ENCODE measurements around the gene LCNL1.

Gene LCNL1

GRCh38 chr9:136960212-136960937 lies 22.4 kb upstream of the LCNL1 start:
- no peak for DNase-seq

- DNase-seq, result no peak
These were observed 21.9 kb upstream of the LCNL1 start for GRCh38 chr9:136960938-136961275.

DNA sequence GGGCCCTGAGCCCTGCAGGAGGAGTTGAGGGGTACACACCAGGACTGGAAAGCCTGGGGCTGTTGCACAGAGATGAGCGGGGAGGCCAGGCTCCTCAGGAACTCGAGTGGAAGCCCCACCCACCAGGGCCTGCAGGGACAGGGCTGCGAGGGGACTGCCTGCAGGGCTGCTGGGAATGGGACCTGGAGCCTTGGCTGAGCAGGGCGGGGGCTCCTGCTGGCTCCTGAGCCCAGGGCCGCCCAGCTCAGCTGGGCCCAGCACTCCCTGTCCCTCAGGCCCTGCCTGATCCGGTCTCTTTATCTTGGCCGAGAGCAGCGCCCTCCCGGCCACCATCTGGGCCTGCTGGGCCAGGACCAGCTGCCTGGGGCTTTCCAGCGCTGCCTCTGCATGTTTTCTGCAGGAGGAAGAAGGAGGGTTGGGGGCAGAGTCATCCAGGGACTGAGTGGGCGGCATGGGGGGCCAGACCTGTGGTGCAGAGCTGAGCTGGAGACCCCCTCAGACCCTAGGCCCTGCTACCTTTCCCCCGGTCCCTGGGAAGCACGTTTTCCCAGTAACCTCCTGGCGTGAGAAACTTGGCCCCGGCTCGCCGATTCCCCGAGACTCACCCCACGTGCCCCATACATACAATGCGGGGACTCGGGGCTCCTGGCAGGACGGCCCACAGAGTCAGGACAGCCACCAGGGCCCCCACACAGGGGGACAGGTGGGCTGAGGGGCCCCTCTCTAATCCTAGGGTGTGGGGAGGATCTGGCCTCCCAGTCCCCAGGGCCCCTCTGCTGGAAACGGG lies 21.3 kb upstream of the LCNL1 start:
- DNase-seq, result no peak

DNA sequence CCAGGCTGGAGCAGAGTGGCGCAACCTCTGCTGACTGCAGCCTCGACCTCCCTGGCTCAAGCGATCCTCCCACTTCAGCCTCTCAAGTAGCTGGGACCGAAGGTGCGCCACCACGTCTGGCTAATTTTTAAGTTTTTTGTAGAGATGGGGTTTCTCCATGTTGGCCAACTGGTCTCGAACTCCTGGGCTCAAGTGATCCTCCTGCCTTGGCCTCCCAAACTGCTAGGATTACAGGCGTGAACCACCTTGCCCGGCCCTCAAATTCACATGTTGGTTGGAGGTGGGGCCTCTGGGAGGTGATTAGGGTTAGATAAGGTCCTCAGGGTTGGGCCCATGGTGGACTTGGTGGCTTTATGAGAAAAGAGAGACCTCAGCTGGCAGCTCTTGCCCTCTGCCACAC lies 20.6 kb upstream of the LCNL1 start:
- DNase-seq, result no peak

DNA sequence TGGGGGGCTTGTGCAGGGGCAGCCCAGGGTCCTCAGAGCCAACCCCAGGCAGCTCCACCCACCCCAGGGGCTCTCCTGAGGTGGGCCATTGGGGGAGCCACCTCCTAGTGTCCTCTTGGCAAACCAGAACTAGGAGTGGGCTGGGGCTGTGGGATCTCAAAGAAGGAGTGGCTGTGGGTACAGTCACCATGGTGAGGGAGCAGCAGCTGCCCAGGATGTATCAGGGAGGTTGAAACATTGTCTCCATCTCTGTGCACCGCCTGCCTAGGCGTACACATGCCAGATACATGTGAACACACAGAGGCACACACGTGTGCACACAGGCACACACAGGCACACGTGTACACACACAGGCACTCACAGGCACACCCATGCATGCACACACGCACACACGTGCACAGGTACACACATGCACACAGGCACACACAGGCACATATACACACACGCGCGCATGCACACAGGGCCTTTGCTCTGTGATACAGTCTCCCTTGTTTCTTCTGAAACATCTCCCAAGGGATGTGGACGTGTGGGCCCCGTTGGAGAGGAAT lies 20.0 kb upstream of the LCNL1 start:
- no peak for DNase-seq

GRCh38 chr9:136963341-136963740 lies 19.5 kb upstream of the LCNL1 start:
- DNase-seq, result no peak

GRCh38 chr9:136963751-136964150 lies 19.0 kb upstream of the LCNL1 start:
- no peak for DNase-seq

DNA sequence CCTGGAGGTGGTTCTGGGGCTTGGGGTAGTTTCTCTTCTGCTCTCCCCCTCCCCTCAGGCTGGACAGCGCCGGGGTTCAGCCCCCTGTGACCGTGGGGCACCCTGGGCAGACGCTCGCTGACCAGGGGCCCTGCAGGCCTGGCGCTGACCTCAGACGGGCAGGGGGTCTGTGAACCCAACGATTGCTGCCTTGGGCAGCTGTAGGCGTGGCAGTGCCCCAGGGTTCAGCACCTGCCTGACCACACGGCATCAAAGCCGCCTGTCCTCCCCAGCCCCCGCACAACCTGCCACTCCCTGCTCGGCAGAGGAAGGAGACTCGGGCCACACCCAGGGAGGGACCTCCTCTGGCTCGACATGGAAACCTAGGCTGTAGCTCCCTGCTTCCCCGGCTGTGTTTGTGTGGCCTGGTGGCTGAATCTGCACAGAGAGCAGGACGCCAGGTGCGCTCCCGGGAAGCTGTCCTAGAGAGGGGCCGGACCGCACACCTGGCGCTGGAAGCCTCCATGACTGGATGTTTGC lies 18.6 kb upstream of the LCNL1 start:
- no peak for DNase-seq

- no peak for DNase-seq
These were observed 17.9 kb upstream of the LCNL1 start for GRCh38 chr9:136964833-136965422.

DNA sequence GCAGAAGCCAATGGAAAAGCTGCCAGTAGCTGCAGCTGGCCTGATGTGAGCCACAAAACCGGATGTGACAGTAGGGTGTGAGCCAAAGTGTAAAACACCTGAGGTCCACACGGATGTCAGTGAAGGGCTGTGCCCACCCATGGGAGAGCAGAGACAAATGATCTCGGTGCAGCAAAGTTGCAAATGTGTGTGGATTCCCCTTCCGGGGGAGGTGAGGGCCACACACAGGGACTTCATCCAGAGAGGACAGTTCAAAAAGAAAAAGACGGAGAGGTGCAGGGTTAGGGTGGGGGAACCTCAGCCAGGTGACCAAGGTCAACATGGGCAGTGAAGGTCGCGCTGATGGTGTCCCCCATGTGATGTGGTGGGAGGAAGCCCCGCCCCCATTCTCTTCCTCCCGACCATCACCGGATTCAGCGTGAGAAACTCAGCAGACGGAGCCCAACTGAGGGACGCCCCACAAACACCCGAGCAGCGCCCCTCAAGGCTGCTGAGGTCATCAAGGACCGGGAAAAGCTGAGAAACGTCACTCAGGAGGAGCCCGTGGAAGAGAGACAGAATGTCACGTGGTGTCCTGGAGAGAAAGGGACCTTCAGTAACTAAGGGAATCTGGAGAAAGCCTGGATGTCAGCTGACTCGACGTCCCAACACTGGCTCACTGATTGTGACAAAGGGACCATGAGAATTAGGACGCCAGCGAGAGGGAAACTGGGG lies 16.9 kb upstream of the LCNL1 start:
- no peak for DNase-seq

GRCh38 chr9:136968333-136969127 lies 14.3 kb upstream of the LCNL1 start:
- no peak for DNase-seq

DNA sequence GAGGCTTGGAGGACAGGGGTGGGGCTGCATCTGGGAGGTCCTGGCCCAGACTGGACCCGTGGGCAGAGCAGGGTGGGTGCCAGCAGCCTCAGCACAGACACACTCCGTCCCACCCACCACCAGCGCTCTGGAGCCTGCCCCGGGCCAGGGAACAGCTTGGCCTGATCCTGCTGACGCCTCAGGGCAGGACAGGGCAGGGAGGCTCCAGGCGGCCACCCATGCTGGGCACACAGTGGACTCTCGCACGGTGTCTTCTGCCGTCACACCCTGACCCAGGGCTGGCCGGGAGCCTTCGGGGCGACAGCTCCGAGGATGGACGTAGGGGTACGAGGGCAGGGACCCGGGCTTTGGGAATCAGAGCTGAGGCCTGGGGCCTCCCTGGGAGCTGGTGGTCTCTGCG lies 13.6 kb upstream of the LCNL1 start:
- no peak for DNase-seq

- no peak for DNase-seq
These were observed 13.0 kb upstream of the LCNL1 start for GRCh38 chr9:136969774-136970173.

DNA sequence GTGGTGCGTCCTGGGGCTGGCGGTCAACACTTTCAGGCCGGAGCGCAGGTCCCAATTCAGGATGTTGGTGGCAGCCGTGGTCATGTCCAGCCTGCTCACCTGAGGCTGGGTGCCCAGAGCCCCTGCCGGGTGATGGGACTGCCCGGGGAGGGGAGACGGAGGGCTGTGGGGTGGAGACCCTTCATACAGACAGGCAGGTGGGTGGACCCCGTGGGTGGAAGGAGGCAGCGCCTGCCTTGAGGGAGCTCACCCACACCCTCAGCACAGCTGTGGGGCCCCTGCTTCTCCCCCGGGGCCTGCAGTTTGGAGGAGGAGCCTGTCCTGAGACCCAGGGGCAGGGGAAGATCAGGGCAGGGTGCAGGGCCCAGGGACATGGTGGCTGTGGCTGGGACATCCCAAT lies 12.4 kb upstream of the LCNL1 start:
- no peak for DNase-seq

DNA sequence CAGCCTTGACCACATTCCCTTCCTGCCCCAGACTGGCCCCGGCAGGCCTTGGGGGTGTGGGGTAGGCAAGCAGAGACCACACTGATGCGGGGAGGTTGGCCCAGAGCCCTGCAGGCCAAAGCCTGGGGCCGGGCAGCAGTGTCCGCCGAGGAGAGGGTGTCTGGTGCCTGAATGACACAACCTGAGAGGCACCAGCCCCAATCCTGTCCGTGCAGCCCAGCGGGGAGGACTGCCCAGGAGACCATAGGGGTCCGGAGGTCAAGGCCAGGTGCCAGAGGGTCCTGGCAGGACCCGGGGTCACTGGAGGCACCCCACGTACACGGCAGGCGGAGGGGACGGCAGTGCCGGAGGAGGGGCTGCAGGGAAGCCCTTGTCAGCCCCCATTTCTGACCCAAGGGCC lies 11.0 kb upstream of the LCNL1 start:
- no peak for DNase-seq

DNA sequence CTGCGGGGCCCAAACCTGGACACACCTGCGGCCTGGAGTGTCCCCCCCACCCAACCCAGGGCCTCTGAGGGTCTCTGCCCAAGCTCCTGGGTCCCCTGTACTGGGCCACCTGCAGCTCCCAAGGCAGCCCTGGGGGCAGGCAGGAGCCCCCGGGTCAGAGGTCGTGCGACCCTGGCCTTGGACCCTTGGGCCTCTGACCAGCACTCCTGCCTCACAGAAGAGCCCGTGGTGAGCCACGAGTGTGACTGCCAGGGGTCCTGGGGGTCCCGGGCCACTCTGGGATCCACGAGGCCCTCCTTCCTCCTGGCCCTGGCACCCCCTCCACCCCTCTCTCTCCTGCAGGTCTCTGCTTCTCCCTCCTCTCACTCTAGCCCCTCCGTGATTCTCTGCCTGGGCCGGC lies 10.5 kb upstream of the LCNL1 start:
- no peak for DNase-seq

GRCh38 chr9:136972743-136973142 lies 10.1 kb upstream of the LCNL1 start:
- DNase-seq, result no peak

DNA sequence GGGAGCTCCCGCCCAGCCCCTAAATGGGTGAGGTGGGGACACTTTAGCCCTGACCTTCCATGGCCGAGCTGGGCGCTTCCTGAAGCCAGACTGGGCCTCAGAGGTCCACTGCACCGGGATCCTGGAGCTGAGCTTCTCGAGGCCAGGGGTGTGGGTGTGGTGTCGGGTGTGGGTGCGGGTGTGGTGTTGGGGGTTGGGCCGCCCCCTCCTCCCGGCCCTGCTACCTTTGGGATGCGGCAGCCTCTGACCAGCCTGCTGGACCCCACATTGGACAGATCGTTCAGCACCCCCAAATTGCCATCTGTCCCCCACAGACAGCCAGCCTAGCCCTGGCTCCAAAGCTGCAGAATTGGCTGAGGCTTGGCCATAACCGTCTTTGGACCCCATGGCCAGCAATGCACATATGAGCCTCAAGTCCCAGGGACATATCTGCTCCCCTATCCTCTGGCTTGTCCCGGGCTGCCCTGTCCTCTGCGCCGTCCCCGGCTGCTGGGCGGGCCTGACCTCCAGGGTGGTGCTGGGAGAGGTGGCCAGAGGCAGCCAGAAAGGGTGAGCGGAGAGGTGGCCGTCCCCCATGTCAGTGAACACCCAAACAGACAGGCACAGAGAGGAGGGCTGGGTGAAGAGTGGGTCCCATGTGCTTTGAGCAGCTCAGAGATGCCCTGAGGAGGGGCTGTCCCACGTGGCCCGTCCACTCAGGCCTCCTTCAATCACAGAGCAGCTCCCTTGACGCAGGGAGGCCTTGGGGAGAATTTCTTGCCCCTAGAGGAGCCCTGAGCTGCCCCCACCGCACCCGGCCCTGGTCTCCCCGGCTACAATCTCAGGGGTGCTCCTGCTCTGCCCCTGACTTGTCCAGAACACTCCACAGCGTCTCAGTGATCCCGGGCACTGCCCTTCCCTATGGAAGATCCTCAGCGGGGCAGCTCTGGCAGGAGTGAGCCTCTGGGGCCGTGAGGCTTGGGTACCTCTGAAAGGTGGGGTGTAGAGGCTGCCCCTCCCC lies 8.9 kb upstream of the LCNL1 start:
- DNase-seq, result no peak

DNA sequence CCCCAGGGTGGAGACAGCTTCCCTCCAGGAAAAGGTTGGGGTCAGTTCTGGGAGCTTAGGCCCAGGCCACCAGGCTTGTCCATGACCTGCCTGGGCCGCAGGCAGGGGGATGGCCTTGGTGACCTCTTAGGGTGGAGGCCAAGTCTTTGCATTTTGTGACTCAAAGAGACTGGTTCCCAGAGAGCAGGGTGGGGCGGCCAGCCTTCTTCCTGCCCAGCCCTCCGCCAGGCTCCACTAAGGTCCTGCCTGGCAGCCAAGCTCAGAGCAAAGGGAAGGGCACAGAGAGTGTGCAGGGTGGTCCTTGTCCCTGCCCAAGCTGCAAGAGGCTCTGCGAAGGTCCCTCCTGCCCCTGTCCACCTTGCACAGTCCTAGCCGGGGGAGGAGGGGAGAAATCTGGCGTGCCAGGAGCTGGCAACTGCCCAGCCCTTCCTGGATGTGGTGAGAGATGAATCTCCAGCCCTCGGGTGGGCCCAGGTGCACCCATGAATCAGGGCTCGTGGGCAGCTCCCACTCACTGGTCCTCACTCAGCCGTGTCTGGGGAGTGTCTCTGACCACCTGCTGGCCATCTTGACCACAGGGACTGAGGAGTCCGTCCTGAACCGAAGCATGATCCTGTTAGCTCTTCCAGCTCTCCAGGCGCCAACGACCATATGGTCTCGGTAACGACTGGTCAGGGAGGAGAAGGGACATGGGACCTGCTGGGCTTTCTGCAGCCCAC lies 7.8 kb upstream of the LCNL1 start:
- DNase-seq, result no peak

DNA sequence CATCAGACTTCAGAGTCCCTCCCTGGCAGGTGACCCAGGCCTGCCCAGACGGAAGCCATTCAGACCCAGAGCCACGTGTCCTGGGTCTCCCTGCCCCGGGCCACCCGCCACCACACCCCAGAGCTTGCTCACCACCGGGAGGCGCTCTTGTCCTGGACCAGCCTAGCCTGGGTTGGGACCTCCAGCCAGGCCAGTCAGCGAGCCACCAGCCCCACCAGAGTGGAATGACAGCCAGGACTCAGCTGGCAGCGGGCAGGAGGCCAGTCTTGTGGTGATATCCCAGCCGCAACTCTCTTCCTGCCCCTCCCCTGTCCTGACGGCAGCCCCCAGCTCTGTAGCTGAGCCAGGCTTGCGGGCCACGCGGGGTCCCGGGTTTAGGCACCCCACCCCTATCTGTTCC lies 7.1 kb upstream of the LCNL1 start:
- no peak for DNase-seq
